ENCODE results near the gene TCF4. TPM values are rescaled to one million over a fixed set of nuclear protein-coding genes. Genes with fewer than 3 reads are reported as not detected.
A peak's percentile ranks its signal among the peaks of the same experiment; 100 is the strongest.

TCF4 gene
- total RNA-seq, result 100 to 1,000 TPM in 1 of 4 donors, 10 to 100 TPM in 3; 80.9 to 172 (median 94.0) TPM

DNA sequence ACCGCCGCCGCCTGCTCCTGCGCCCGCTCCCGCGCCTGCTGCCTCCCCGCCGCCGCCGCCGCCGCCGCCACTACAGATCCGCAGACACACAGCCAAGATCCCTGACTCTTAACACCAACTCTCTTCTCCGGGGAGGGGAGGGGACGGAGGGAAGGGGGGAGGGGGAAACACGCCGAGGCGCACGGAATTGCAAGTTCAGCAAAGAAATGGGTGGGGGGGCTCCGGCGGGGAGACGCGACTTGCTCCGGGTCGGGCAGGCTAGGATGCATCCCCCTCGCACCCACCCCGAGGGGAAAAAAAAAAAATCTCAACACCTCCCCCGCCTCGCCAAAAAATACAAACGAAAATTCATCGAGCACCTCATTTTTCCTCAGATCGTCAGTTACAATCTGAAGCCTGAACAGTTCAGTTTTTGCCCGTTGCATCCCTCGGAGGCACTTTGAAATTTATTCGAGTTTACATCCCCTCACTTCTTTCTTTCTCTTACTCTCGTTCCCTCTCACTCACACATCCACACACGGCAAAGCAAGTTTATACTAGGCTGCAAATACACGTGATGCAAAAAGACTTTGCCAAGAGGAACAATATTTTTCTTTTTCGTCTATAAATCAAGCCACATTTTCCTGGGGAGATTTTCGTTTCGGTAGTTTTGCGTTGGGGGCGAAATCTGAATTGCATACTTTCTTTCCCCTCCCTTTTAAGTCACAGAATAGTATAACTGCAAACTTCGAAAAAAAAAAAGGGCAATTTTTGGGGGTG lies at the start of gene TCF4:
TSS of gene TCF4 (minus strand) at position 82 of the 759 bp plus-strand sequence. CDS start 1,076 bp downstream, outside the sequence.
- Histone ChIP-seq H3K27me3 (no peaks in the 10 kb centered on the region), H3K4me3 (peak within 1 kb of the TSS; percentile 80), H3K9me3 (no peaks in the 10 kb centered on the region), H3K27ac (peak within 1 kb of the TSS; percentile 94), H3K36me3 (no peaks in the 10 kb centered on the region), H3K4me1 (peaks cover 35% of the 10 kb centered on the region)
- TF ChIP-seq EP300 (IDR thresholded peaks at IDR 0.05) (no peak), POLR2AphosphoS5 (IDR thresholded peaks at IDR 0.05) (no peak), POLR2A (IDR thresholded peaks at IDR 0.05) (no peak)
- TF ChIP-seq, protein P1, sequence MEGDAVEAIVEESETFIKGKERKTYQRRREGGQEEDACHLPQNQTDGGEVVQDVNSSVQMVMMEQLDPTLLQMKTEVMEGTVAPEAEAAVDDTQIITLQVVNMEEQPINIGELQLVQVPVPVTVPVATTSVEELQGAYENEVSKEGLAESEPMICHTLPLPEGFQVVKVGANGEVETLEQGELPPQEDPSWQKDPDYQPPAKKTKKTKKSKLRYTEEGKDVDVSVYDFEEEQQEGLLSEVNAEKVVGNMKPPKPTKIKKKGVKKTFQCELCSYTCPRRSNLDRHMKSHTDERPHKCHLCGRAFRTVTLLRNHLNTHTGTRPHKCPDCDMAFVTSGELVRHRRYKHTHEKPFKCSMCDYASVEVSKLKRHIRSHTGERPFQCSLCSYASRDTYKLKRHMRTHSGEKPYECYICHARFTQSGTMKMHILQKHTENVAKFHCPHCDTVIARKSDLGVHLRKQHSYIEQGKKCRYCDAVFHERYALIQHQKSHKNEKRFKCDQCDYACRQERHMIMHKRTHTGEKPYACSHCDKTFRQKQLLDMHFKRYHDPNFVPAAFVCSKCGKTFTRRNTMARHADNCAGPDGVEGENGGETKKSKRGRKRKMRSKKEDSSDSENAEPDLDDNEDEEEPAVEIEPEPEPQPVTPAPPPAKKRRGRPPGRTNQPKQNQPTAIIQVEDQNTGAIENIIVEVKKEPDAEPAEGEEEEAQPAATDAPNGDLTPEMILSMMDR (IDR thresholded peaks at IDR 0.05), result no peak
- 0% methylated on average over 38 of the region's 46 CpGs for WGBS
- peak; percentile 79 to 83 for DNase-seq (ENCODE audit: low spot score in 2 of 2)

DNA sequence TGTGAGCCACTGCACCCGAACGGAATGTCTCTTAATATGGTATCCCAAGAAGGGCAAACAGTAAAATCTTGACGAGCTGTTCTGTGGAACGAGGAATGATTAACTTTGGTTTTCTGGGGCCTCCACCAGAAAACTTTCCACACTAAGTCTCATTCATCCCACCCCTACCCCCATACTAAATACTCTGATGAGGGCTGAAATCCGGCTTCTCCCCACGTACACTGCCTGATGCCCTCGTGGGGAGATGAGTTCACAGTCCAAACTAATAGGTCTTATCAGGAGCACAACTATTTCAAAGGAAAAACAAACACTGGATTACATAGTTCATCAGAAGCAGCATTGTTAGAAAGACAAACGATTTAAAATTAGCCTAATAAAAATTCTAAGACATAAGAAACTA lies 49.2 kb upstream of the TCF4 start:
- Histone ChIP-seq H3K27ac (no peak overlapping the region), H3K4me3 (no peak overlapping the region), H3K9me3 (no peaks in the 10 kb centered on the region), H3K36me3 (no peaks in the 10 kb centered on the region), H3K4me1 (peaks cover 8% of the 10 kb centered on the region), H3K27me3 (no peaks in the 10 kb centered on the region)
- no peak for DNase-seq (ENCODE audit: low spot score in 2 of 2)
- WGBS, result 88% methylated on average over 8 of the region's 8 CpGs
- no peak for TF ChIP-seq POLR2A (IDR thresholded peaks at IDR 0.05)
- no peak for TF ChIP-seq POLR2AphosphoS5 (IDR thresholded peaks at IDR 0.05)
- TF ChIP-seq EP300 (IDR thresholded peaks at IDR 0.05), result no peak
- TF ChIP-seq, protein P1 (IDR thresholded peaks at IDR 0.05), result no peak

DNA sequence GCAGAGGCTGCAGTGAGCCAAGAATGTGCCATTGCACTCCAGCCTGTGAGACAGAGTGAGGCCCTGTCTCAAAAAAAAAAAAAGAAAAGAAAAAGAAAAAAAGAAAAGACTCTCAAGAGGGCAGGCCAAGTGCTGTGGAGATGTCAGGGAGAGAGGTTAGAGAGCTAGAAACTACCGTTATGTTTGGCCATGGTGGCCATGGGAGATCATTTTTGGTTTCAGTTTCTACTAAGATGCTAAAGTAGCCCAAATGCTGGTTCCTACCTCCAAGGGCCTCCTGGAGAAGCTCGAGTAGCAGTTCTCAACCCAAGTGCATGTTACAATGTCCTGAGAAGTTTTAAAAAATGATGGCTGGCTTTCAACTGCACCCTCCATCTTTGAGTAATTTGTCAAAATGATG lies 47.4 kb upstream of the TCF4 start:
- H3K27me3 ChIP-seq, result no peaks in the 10 kb centered on the region

DNA sequence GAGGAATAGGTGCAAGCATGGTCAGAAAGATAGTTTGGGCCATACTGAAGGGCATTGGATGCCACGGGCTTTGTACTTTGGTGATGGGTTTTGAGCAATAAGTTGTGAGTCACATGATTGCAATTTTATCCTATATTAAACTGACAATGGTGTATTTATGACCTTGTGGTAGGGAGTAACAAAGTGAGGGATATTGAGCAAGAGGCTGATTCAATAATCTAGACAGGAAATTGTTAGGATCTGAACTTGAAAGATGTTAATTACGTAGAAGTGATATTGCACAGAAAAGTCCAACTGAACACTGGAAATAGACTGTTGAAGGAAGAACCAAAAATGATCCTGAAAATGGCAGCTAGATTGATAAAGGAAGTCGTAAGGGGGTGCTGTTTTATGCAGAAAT lies 46.6 kb upstream of the TCF4 start:
- H3K27ac ChIP-seq, result no peak overlapping the region
- WGBS, result 64% methylated on average over 3 of the region's 3 CpGs
- H3K4me1 ChIP-seq, result peaks cover 8% of the 10 kb centered on the region
- TF ChIP-seq, protein P1 (IDR thresholded peaks at IDR 0.05), result no peak
- no peak for TF ChIP-seq POLR2AphosphoS5 (IDR thresholded peaks at IDR 0.05)
- no peak for TF ChIP-seq EP300 (IDR thresholded peaks at IDR 0.05)
- no peak for TF ChIP-seq POLR2A (IDR thresholded peaks at IDR 0.05)
- no peaks in the 10 kb centered on the region for H3K36me3 ChIP-seq
- no peak for DNase-seq (ENCODE audit: low spot score in 2 of 2)
- H3K4me3 ChIP-seq, result no peak overlapping the region
- H3K9me3 ChIP-seq, result no peaks in the 10 kb centered on the region
- no peaks in the 10 kb centered on the region for H3K27me3 ChIP-seq

More for the DNA sequence above, 47.4 kb upstream of the TCF4 start:
- DNase-seq (ENCODE audit: low spot score in 2 of 2), result no peak
- Histone ChIP-seq H3K36me3 (no peaks in the 10 kb centered on the region), H3K4me1 (peaks cover 8% of the 10 kb centered on the region), H3K9me3 (no peaks in the 10 kb centered on the region), H3K27ac (no peak overlapping the region), H3K4me3 (no peak overlapping the region)
- WGBS, result 46% methylated on average over 2 of the region's 2 CpGs
- TF ChIP-seq, protein P1 (IDR thresholded peaks at IDR 0.05), result no peak
- TF ChIP-seq POLR2A (IDR thresholded peaks at IDR 0.05) (no peak), POLR2AphosphoS5 (IDR thresholded peaks at IDR 0.05) (no peak), EP300 (IDR thresholded peaks at IDR 0.05) (no peak)

DNA sequence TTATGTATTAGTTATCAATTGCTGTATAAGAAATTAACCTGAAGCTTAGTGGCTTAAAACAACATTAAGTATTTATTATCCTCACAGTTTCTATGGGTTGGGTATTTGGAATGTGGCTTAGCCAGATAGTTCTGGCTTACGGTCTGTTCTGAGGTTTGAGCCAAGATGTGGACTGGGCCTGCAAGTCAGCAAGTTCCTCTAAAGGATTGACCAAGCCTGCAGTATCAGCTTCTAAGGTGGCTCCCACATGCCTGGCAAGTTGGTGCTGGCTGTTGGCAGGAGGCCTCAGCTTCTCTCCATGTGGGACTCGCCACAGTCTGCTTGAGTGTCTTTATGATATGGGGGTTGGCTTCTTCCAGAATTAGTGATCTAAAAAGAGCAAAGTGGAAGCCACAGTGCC lies 45.0 kb upstream of the TCF4 start:
- no peak for DNase-seq (ENCODE audit: low spot score in 2 of 2)
- Histone ChIP-seq H3K4me1 (peaks cover 8% of the 10 kb centered on the region), H3K36me3 (no peaks in the 10 kb centered on the region), H3K4me3 (no peak overlapping the region), H3K27ac (no peak overlapping the region), H3K9me3 (no peaks in the 10 kb centered on the region), H3K27me3 (no peaks in the 10 kb centered on the region)
- WGBS, result 28% methylated on average over 2 of the region's 2 CpGs
- no peak for TF ChIP-seq POLR2A (IDR thresholded peaks at IDR 0.05)
- no peak for TF ChIP-seq POLR2AphosphoS5 (IDR thresholded peaks at IDR 0.05)
- no peak for TF ChIP-seq EP300 (IDR thresholded peaks at IDR 0.05)
- TF ChIP-seq, protein P1 (IDR thresholded peaks at IDR 0.05), result no peak

Data from suprapubic skin (tissue), 4 donors.